Measurements from ENCODE around the gene RASL11B. TPM values are rescaled to one million over a fixed set of nuclear protein-coding genes. Genes with fewer than 3 reads are reported as not detected.
A peak's percentile ranks its signal among the peaks of the same experiment; 100 is the strongest.

The RASL11B gene
- total RNA-seq, 2 experiments from 2014 or later, result 0.23 to 0.25 TPM

GRCh38 chr4:52891743-52892142, 29.6 kb downstream of the RASL11B start:
- intact Hi-C loops (cut with DNase I, micrococcal nuclease), result no loop called here
- Mint-ChIP-seq H3K36me3 (ENCODE audit: low read depth) (peaks cover 17% of the 10 kb centered on the region), H3K4me3 (no peak overlapping the region), H3K4me1 (peaks cover 17% of the 10 kb centered on the region), H3K27ac (no peak overlapping the region), H3K9me3 (ENCODE audit: low read depth) (peaks cover under 1% of the 10 kb centered on the region), H3K27me3 (no peaks in the 10 kb centered on the region)
- DNase-seq (no peak), ATAC-seq (no peak)
- POLR2A ChIA-PET, result no interaction called here
- CTCF ChIA-PET, result interaction anchor here (0.6 kb wide), 2 partner anchors 16 to 64 kb away, joined by 3 read pairs; no protein-coding TSS in a partner anchor

GRCh38 chr4:52892880-52893279, 30.8 kb downstream of the RASL11B start:
- ChIA-PET CTCF (interaction anchor here (0.6 kb wide), 1 partner anchor 815 kb away, joined by 3 read pairs; no protein-coding TSS in a partner anchor), POLR2A (interaction anchor here (0.6 kb wide), 1 partner anchor 812 kb away, joined by 3 read pairs; no protein-coding TSS in a partner anchor)
- Mint-ChIP-seq H3K27me3 (no peaks in the 10 kb centered on the region), H3K27ac (no peak overlapping the region), H3K9me3 (ENCODE audit: low read depth) (peaks cover 2% of the 10 kb centered on the region), H3K4me1 (peaks cover 17% of the 10 kb centered on the region), H3K36me3 (ENCODE audit: low read depth) (peaks cover 15% of the 10 kb centered on the region), H3K4me3 (no peak overlapping the region)
- no peak for DNase-seq
- no peak for ATAC-seq
- intact Hi-C loops (cut with DNase I, micrococcal nuclease), result no loop called here

- intact Hi-C loops (cut with DNase I, micrococcal nuclease), result no loop called here
- ChIA-PET POLR2A (no interaction called here), CTCF (interaction anchor here (0.6 kb wide), 1 partner anchor 122 kb away, joined by 3 read pairs; no protein-coding TSS in a partner anchor)
- Mint-ChIP-seq H3K4me1 (peaks cover 16% of the 10 kb centered on the region), H3K27ac (no peak overlapping the region), H3K27me3 (no peaks in the 10 kb centered on the region), H3K9me3 (ENCODE audit: low read depth) (peaks cover 4% of the 10 kb centered on the region), H3K4me3 (no peak overlapping the region), H3K36me3 (ENCODE audit: low read depth) (peaks cover 6% of the 10 kb centered on the region)
- ATAC-seq (no peak), DNase-seq (no peak)
Measured at GRCh38 chr4:52894443-52894842, 32.3 kb downstream of the RASL11B start.

GRCh38 chr4:52903273-52903672, 41.2 kb downstream of the RASL11B start:
- Mint-ChIP-seq H3K27ac (no peak overlapping the region), H3K4me1 (no peaks in the 10 kb centered on the region), H3K9me3 (ENCODE audit: low read depth) (peaks cover 4% of the 10 kb centered on the region), H3K4me3 (no peak overlapping the region), H3K27me3 (no peaks in the 10 kb centered on the region), H3K36me3 (ENCODE audit: low read depth) (peaks cover 52% of the 10 kb centered on the region)
- no peak for ATAC-seq
- no peak for DNase-seq
- CTCF ChIA-PET, result interaction anchor here (1.3 kb wide), 1 partner anchor 8 kb away, joined by 5 read pairs; no protein-coding TSS in a partner anchor
- POLR2A ChIA-PET, result no interaction called here
- intact Hi-C loops (cut with DNase I, micrococcal nuclease), result no loop called here

- no peaks in the 10 kb centered on the region for H3K27me3 Mint-ChIP-seq
- H3K36me3 Mint-ChIP-seq (ENCODE audit: low read depth), result peaks cover 52% of the 10 kb centered on the region
- CTCF ChIA-PET, result interaction anchor here (0.7 kb wide), 1 partner anchor 1205 kb away, joined by 3 read pairs; no protein-coding TSS in a partner anchor
- no peak overlapping the region for H3K27ac Mint-ChIP-seq
- H3K4me1 Mint-ChIP-seq, result no peaks in the 10 kb centered on the region
- POLR2A ChIA-PET, result no interaction called here
- no peak overlapping the region for H3K4me3 Mint-ChIP-seq
- ATAC-seq, result no peak
- intact Hi-C loops (cut with DNase I, micrococcal nuclease), result no loop called here
- DNase-seq, result no peak
- peaks cover 1% of the 10 kb centered on the region for H3K9me3 Mint-ChIP-seq (ENCODE audit: low read depth)
Measured at GRCh38 chr4:52904421-52904820, 42.3 kb downstream of the RASL11B start.

- peaks cover under 1% of the 10 kb centered on the region for H3K4me1 Mint-ChIP-seq
- H3K27me3 Mint-ChIP-seq, result no peaks in the 10 kb centered on the region
- ATAC-seq, result no peak
- H3K27ac Mint-ChIP-seq, result no peak overlapping the region
- intact Hi-C loops (cut with DNase I, micrococcal nuclease), result no loop called here
- H3K4me3 Mint-ChIP-seq, result no peak overlapping the region
- H3K9me3 Mint-ChIP-seq (ENCODE audit: low read depth), result peaks cover 1% of the 10 kb centered on the region
- peaks cover 36% of the 10 kb centered on the region for H3K36me3 Mint-ChIP-seq (ENCODE audit: low read depth)
- CTCF ChIA-PET, result interaction anchor here (0.7 kb wide), 1 partner anchor 16 kb away, joined by 3 read pairs; no protein-coding TSS in a partner anchor
- POLR2A ChIA-PET, result no interaction called here
- no peak for DNase-seq
Measured at GRCh38 chr4:52907510-52907909, 45.4 kb downstream of the RASL11B start.

- H3K27ac Mint-ChIP-seq, result no peak overlapping the region
- DNase-seq (no peak), ATAC-seq (no peak)
- H3K9me3 Mint-ChIP-seq (ENCODE audit: low read depth), result no peaks in the 10 kb centered on the region
- peaks cover 20% of the 10 kb centered on the region for H3K36me3 Mint-ChIP-seq (ENCODE audit: low read depth)
- peaks cover 1% of the 10 kb centered on the region for H3K4me1 Mint-ChIP-seq
- POLR2A ChIA-PET, result no interaction called here
- H3K4me3 Mint-ChIP-seq, result no peak overlapping the region
- intact Hi-C loops (cut with DNase I, micrococcal nuclease), result loop anchor here in 1 of 2 experiments (5.0 kb wide), 1 partner anchor 72 kb away; no protein-coding TSS in a partner anchor
- H3K27me3 Mint-ChIP-seq, result no peaks in the 10 kb centered on the region
- CTCF ChIA-PET, result no interaction called here
Measured at GRCh38 chr4:52910115-52910514, 48.0 kb downstream of the RASL11B start.

- Mint-ChIP-seq H3K36me3 (ENCODE audit: low read depth) (peaks cover 15% of the 10 kb centered on the region), H3K4me3 (no peak overlapping the region), H3K27ac (no peak overlapping the region), H3K9me3 (ENCODE audit: low read depth) (no peaks in the 10 kb centered on the region), H3K4me1 (peaks cover 1% of the 10 kb centered on the region), H3K27me3 (no peaks in the 10 kb centered on the region)
- intact Hi-C loops (cut with DNase I, micrococcal nuclease), result loop anchor here in 1 of 2 experiments (5.0 kb wide), 1 partner anchor 71 kb away; no protein-coding TSS in a partner anchor
- DNase-seq (peak; percentile 87), ATAC-seq (peak; percentile 36)
- ChIA-PET CTCF (interaction anchor here (0.6 to 1.3 kb wide), 19 partner anchors 8 to 566 kb away, joined by 3 to 6 read pairs (median 3); no protein-coding TSS in a partner anchor), POLR2A (no interaction called here)
Measured at GRCh38 chr4:52911684-52912294, 49.7 kb downstream of the RASL11B start.

GRCh38 chr4:52912608-52913007, 50.5 kb downstream of the RASL11B start:
- no peaks in the 10 kb centered on the region for H3K9me3 Mint-ChIP-seq (ENCODE audit: low read depth)
- no peak for DNase-seq
- ChIA-PET CTCF (interaction anchor here (1.0 to 1.3 kb wide), 4 partner anchors 16 to 70 kb away, joined by 3 to 6 read pairs (median 4); no protein-coding TSS in a partner anchor), POLR2A (no interaction called here)
- peaks cover 9% of the 10 kb centered on the region for H3K36me3 Mint-ChIP-seq (ENCODE audit: low read depth)
- peaks cover 1% of the 10 kb centered on the region for H3K4me1 Mint-ChIP-seq
- ATAC-seq, result no peak
- no peak overlapping the region for H3K27ac Mint-ChIP-seq
- H3K27me3 Mint-ChIP-seq, result no peaks in the 10 kb centered on the region
- intact Hi-C loops (cut with DNase I, micrococcal nuclease), result loop anchor here in 1 of 2 experiments (5.0 kb wide), 1 partner anchor 70 kb away; no protein-coding TSS in a partner anchor
- H3K4me3 Mint-ChIP-seq, result no peak overlapping the region

GRCh38 chr4:52914051-52914605, 52.0 kb downstream of the RASL11B start:
- H3K9me3 Mint-ChIP-seq (ENCODE audit: low read depth), result no peaks in the 10 kb centered on the region
- H3K27ac Mint-ChIP-seq, result no peak overlapping the region
- DNase-seq (no peak), ATAC-seq (no peak)
- H3K36me3 Mint-ChIP-seq (ENCODE audit: low read depth), result peaks cover 8% of the 10 kb centered on the region
- H3K4me3 Mint-ChIP-seq, result no peak overlapping the region
- ChIA-PET POLR2A (no interaction called here), CTCF (interaction anchor here (0.6 kb wide), 1 partner anchor 326 kb away, joined by 6 read pairs; no protein-coding TSS in a partner anchor)
- intact Hi-C loops (cut with DNase I, micrococcal nuclease), result loop anchor here in 1 of 2 experiments (5.0 kb wide), 1 partner anchor 68 kb away; no protein-coding TSS in a partner anchor
- peaks cover 1% of the 10 kb centered on the region for H3K4me1 Mint-ChIP-seq
- H3K27me3 Mint-ChIP-seq, result no peaks in the 10 kb centered on the region

- no peak for ATAC-seq
- intact Hi-C loops (cut with DNase I, micrococcal nuclease), result no loop called here
- no peak overlapping the region for H3K27ac Mint-ChIP-seq
- no peaks in the 10 kb centered on the region for H3K9me3 Mint-ChIP-seq (ENCODE audit: low read depth)
- CTCF ChIA-PET, result no interaction called here
- peaks cover 1% of the 10 kb centered on the region for H3K4me1 Mint-ChIP-seq
- no peak overlapping the region for H3K4me3 Mint-ChIP-seq
- POLR2A ChIA-PET, result no interaction called here
- no peak for DNase-seq
- peaks cover 8% of the 10 kb centered on the region for H3K36me3 Mint-ChIP-seq (ENCODE audit: low read depth)
- no peaks in the 10 kb centered on the region for H3K27me3 Mint-ChIP-seq
Measured at GRCh38 chr4:52915191-52915590, 53.1 kb downstream of the RASL11B start.
